HepG2 (cell line): ENCODE results near the gene RNASE1. TPM values are rescaled to one million over a fixed set of nuclear protein-coding genes. Genes with fewer than 3 reads are reported as not detected.

Experiments
- ATAC-seq: fragments of 200-7000 bp; cut with Tn5 transposase; 3 replicates; pipeline ENCODE4 v1.9.1; 2020; ENCODE audit warnings: mild to moderate bottlenecking, moderate library complexity
- BruUV-seq: library from RNA; stranded (reverse); fragments of 400-500 nt; replicated peaks from 2 replicates; lab custom pipeline; 2021; lab: Mats Ljungman, UMichigan
- CTCF ChIA-PET: fragments of 300-600 bp; formaldehyde crosslinking; extraction: SDS; loops from one replicate; lab custom pipeline; 2021; ENCODE audit warnings: low total read pairs, inconsistent platforms, low intra/inter-chr PET ratio; lab: Yijun Ruan, JAX
- POLR2A ChIA-PET: fragments of 350-600 bp; sonication (Branson Sonifier 250); formaldehyde crosslinking; loops from one replicate; lab custom pipeline; 2020; ENCODE audit warnings: antibody characterized with exemption, inconsistent platforms; lab: Yijun Ruan, JAX
- DNase-seq: peaks from one replicate; pipeline ENCODE4 v3.0.0-alpha.2; 2015; ENCODE audit warnings: low spot score
- FAIRE-seq: peaks from 3 replicates; lab custom pipeline; 2011; peaks lifted over from hg19 to GRCh38; lab: Jason Lieb, UNC
- H2AFZ ChIP-seq: one replicate; pipeline ENCODE4 v1.6.1; 2011; ENCODE audit warnings: low read length, inconsistent platforms
- H3K27ac ChIP-seq: fragments of 300-600 bp; 3 replicates; pipeline ENCODE4 v1.8.0; 2011; ENCODE audit warnings: mixed run types, mild to moderate bottlenecking, mixed read lengths, low read length, inconsistent platforms; ENCODE audit not compliant: insufficient read depth; ENCODE audit errors: extremely low read length
- H3K27me3 ChIP-seq, 2 experiments: fragments of 200-600 bp in 1 of 2; 2 replicates in 1 of 2; 3 replicates in 1 of 2; pipeline versions ENCODE4 v1.6.0 to v1.8.0; 2011; ENCODE audit warnings: low read length in 2 of 2, mild to moderate bottlenecking in 2 of 2, moderate library complexity in 2 of 2, inconsistent platforms in 1 of 2; ENCODE audit not compliant: insufficient read depth in 2 of 2, control insufficient read depth in 1 of 2
- H3K36me3 ChIP-seq, 2 experiments: fragments of 200-600 bp in 1 of 2; replicated peaks in 1 of 2; 2 replicates in 1 of 2; 3 replicates in 1 of 2; pipeline versions ENCODE4 v1.5.1 to v1.8.0; 2011; ENCODE audit warnings: low read length in 2 of 2, inconsistent platforms in 1 of 2; ENCODE audit not compliant: insufficient read depth in 2 of 2, control insufficient read depth in 1 of 2
- H3K4me1 ChIP-seq: 2 replicates; pipeline ENCODE4 v1.5.1; 2012; ENCODE audit warnings: low read length, inconsistent platforms; ENCODE audit not compliant: insufficient read depth
- H3K4me2 ChIP-seq: 2 replicates; pipeline ENCODE4 v1.6.0; 2011; ENCODE audit warnings: low read depth, low read length, inconsistent platforms
- H3K4me3 ChIP-seq, 3 experiments: fragments of 200-600 bp in 1 of 3; sonication (generic), shearing (Covaris generic) in 1 of 3; replicated peaks in 1 of 3; 2 replicates each; pipeline ENCODE4 v1.5.1; 2011 to 2016; ENCODE audit warnings: low read length in 3 of 3, inconsistent platforms in 2 of 3, low read depth in 2 of 3, mild to moderate bottlenecking in 2 of 3, control low read depth in 1 of 3, mixed read lengths in 1 of 3; ENCODE audit not compliant: insufficient read depth in 1 of 3
- H3K79me2 ChIP-seq: one replicate; pipeline ENCODE4 v1.6.1; 2011; ENCODE audit warnings: low read length, inconsistent platforms; ENCODE audit not compliant: insufficient read depth
- H3K9ac ChIP-seq: 2 replicates; pipeline ENCODE4 v1.6.0; 2011; ENCODE audit warnings: mild to moderate bottlenecking, low read depth, low read length, inconsistent platforms; ENCODE audit not compliant: insufficient read depth
- H3K9me3 ChIP-seq: 2 replicates; pipeline ENCODE4 v1.5.1; 2012; ENCODE audit warnings: mild to moderate bottlenecking, low read length
- H4K20me1 ChIP-seq: 2 replicates; pipeline ENCODE4 v1.6.0; 2011; ENCODE audit warnings: inconsistent platforms, mild to moderate bottlenecking, low read length, moderate library complexity; ENCODE audit not compliant: insufficient read depth
- CBX1 ChIP-seq: IDR thresholded peaks from one replicate; pipeline ENCODE4 v1.6.1; 2016; ENCODE audit warnings: antibody characterized with exemption, low read depth
- CEBPZ ChIP-seq: IDR thresholded peaks from 2 replicates; pipeline ENCODE4 v1.6.1; 2012; ENCODE audit warnings: low read length, improper control_type of control experiment
- KIAA2018 ChIP-seq: sonication (generic); formaldehyde crosslinking; IDR thresholded peaks from 2 replicates; pipeline ENCODE4 v1.5.0; 2020; ENCODE audit warnings: mild to moderate bottlenecking, missing genetic modification reagents, borderline replicate concordance
- NR2C2 ChIP-seq: sonication (generic); formaldehyde crosslinking; IDR thresholded peaks from 2 replicates; pipeline ENCODE4 v1.4.0; 2020; ENCODE audit warnings: missing genetic modification reagents, mild to moderate bottlenecking, moderate library complexity, borderline replicate concordance
- THAP9 ChIP-seq: sonication (generic); formaldehyde crosslinking; IDR thresholded peaks from 2 replicates; pipeline ENCODE4; 2020; ENCODE audit warnings: missing genetic modification reagents, mild to moderate bottlenecking, borderline replicate concordance
- ZNF414 ChIP-seq: sonication (generic); formaldehyde crosslinking; IDR thresholded peaks from 2 replicates; pipeline ENCODE4 v1.5.0; 2020; ENCODE audit warnings: missing genetic modification reagents
- ZSCAN21 ChIP-seq: sonication (generic); formaldehyde crosslinking; IDR thresholded peaks from 2 replicates; pipeline ENCODE4 v1.8.0; 2022; ENCODE audit warnings: mild to moderate bottlenecking, missing genetic modification reagents, moderate library complexity, borderline replicate concordance
- ZZZ3 ChIP-seq: sonication (generic); formaldehyde crosslinking; IDR thresholded peaks from 2 replicates; pipeline ENCODE4 v1.4.0; 2020; ENCODE audit warnings: missing genetic modification reagents, mild to moderate bottlenecking, borderline replicate concordance
- WGBS: methylation state at CpG from one replicate; pipeline ENCODE4 v1.1.6; 2017; ENCODE audit warnings: low lambda C conversion rate; 5-methylcytosine and 5-hydroxymethylcytosine counted together
- in situ Hi-C: cut with HindIII; loops from 2 replicates; pipeline ENCODE4 v1.10.0; 2017; ENCODE audit warnings: low pct_unique_long_range_greater_than_20kb; ENCODE audit not compliant: extremely low pct_ligation_motif_present
- intact Hi-C: fragments of 100-400 bp; cut with micrococcal nuclease; formaldehyde crosslinking; loops from one replicate; pipeline ENCODE4 v1.10.0; 2022; ENCODE audit not compliant: unreplicated experiment
- polyA plus RNA-seq, 8 experiments: library from polyadenylated mRNA; depleted of rRNA in 3 of 8; stranded (reverse) in 7 of 8; unstranded in 1 of 8; fragments of >200 nt; fragmentation: Illumina TruSeq in 4 of 8; extraction: Trizol in 4 of 8; gene quantifications; 2 replicates each; pipeline versions ENCODE4 v1.2.1 to v1.2.3, GENCODE V29; 2011 to 2016; ENCODE audit warnings: low read depth in 4 of 8, missing spikeins in 1 of 8, mixed read lengths in 1 of 8; ENCODE audit not compliant: insufficient read depth in 1 of 8
- total RNA-seq, 5 experiments: library from RNA; depleted of rRNA; stranded (reverse); fragments of >200 nt; fragmentation: Illumina TruSeq; extraction: Trizol; gene quantifications; 2 replicates each; pipeline ENCODE4 v1.2.3, GENCODE V29; 2016; ENCODE audit warnings: low read depth in 1 of 5

The RNASE1 gene
- total and polyA plus RNA-seq, 2 of the 13 experiments (the other 11 are each of a cell fraction or from before 2014, with no cell fraction given): not detected

GRCh38 chr14:20769421-20769820 lies 33.2 kb downstream of the RNASE1 start (continued):
- TF ChIP-seq THAP9 (CRISPR knock-in tag) (no peak), NR2C2 (no peak), ZZZ3 (CRISPR knock-in tag) (no peak), CBX1 (no peak), CEBPZ (no peak)

- H3K4me1 ChIP-seq: no peaks in the 10 kb centered on the region
- no peak overlapping the region for H3K9ac ChIP-seq
- BruUV-seq: no TSS peak
- H3K9me3 ChIP-seq: no peaks in the 10 kb centered on the region
- FAIRE-seq (no peak), ATAC-seq (no peak), DNase-seq (no peak)
- H3K4me2 ChIP-seq: no peak overlapping the region
- WGBS: 7% methylated on average over 3 of the region's 3 CpGs
- H4K20me1 ChIP-seq: no peaks in the 10 kb centered on the region
- H3K27me3 ChIP-seq: no peaks in the 10 kb centered on the region; a peak in 1 of 5 replicates
- no peak overlapping the region for H3K27ac ChIP-seq
- in situ Hi-C loops (no loop called here), intact Hi-C loops (no loop called here)
- no peaks in the 10 kb centered on the region for H3K36me3 ChIP-seq
- ChIA-PET CTCF (no interaction called here), POLR2A (no interaction called here)
- H3K4me3 ChIP-seq: no peak overlapping the region
- H3K79me2 ChIP-seq: no peaks in the 10 kb centered on the region
- H2AFZ ChIP-seq: no peak overlapping the region
- no peak for TF ChIP-seq ZNF414 (CRISPR knock-in tag)
- no peak for TF ChIP-seq ZSCAN21 (CRISPR knock-in tag)
- no peak for TF ChIP-seq KIAA2018 (CRISPR knock-in tag)
These were observed 34.1 kb downstream of the RNASE1 start for GRCh38 chr14:20768593-20768892.
